22Rv1 (cell line): Measurements from ENCODE around the gene ADGRF1.

Experiments
- ZFX ChIP-seq: fragments of 450-650 bp; IDR thresholded peaks from 2 replicates; pipeline ENCODE4 v1.6.1; 2017; ENCODE audit warnings: antibody characterized with exemption, borderline replicate concordance
- TF ChIP-seq, protein P1 (sequence below): fragments of 450-650 bp; IDR thresholded peaks from 2 replicates; pipeline ENCODE4 v1.5.1; 2017; ENCODE audit warnings: mild to moderate bottlenecking

DNA sequence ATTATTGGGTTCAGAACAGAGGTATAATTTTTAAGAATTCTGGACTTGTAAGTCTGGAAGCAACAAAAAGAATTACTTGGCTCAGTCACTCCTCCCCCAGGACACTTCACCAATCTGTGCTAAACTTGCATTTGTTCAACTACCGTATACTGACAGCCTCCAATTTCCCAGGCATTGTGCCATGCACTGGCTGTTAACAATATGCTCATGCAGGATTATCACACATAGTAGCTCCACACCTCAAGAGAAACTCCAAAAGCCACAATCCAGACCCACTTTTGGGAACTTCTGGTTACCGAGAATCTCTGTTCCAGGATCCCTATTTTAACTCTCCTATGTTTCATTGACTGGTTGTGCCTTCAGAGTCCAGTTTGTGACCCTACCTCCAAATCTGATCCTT lies 7.7 kb downstream of the ADGRF1 start:
- TF ChIP-seq, protein P1, sequence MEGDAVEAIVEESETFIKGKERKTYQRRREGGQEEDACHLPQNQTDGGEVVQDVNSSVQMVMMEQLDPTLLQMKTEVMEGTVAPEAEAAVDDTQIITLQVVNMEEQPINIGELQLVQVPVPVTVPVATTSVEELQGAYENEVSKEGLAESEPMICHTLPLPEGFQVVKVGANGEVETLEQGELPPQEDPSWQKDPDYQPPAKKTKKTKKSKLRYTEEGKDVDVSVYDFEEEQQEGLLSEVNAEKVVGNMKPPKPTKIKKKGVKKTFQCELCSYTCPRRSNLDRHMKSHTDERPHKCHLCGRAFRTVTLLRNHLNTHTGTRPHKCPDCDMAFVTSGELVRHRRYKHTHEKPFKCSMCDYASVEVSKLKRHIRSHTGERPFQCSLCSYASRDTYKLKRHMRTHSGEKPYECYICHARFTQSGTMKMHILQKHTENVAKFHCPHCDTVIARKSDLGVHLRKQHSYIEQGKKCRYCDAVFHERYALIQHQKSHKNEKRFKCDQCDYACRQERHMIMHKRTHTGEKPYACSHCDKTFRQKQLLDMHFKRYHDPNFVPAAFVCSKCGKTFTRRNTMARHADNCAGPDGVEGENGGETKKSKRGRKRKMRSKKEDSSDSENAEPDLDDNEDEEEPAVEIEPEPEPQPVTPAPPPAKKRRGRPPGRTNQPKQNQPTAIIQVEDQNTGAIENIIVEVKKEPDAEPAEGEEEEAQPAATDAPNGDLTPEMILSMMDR: no peak
- no peak for TF ChIP-seq ZFX
